TTC549 (cell line): ENCODE measurements around the gene UNC13C.

ENCODE experiments used
- FAIRE-seq: peaks from 2 replicates; lab custom pipeline; 2012; peaks lifted over from hg19 to GRCh38; lab: Jason Lieb, UNC

UNC13C gene

DNA sequence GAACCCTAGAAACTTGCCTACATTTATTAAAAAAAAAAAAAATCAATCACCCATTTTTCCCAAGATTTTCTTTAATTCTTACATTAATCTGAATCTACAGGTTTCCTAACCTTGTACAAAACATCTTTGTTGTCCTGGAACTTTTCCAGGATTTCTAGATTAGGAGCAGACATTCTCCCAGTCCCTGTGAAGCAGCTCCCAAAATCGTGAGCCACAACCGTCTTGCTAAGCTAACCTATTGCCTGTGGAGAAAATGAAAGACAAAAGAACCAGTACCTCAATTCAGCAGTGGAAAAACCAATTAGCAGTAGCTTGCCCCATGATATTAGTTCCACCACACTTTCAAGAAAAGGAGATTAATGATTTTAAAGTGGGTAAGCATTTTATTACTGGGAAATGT, 522.1 kb downstream of the UNC13C start:
- no peak for FAIRE-seq

DNA sequence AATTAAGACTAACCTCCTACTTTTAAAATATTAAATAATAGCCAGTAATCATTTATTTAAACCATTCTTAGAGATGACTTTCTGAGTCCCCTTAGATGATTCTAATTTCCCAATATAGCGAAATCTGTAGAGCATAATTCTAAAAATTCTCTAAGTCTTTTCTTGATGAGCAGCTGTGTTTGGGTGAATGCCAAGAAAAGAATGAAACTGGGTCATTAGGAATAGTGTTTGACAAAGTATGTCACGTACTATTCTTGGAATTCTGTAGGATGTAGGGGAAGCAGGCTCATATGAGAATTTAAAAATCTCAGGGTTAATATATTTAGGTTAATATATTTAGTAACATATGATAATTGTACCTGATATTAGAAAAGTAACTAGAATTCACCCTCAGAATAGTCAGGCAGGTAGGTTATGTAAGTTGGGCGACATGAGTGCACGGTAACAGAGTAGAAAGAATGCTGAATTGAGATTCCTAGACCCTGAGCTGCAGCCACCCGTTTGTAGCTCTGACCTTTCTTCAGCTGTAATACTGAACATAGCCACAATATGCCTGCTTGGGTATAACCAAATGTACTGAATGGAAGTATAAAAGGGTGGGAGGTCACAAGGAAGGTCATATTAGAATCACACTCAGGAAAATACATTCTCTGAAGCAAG, 524.3 kb downstream of the UNC13C start:
- FAIRE-seq, result no peak

DNA sequence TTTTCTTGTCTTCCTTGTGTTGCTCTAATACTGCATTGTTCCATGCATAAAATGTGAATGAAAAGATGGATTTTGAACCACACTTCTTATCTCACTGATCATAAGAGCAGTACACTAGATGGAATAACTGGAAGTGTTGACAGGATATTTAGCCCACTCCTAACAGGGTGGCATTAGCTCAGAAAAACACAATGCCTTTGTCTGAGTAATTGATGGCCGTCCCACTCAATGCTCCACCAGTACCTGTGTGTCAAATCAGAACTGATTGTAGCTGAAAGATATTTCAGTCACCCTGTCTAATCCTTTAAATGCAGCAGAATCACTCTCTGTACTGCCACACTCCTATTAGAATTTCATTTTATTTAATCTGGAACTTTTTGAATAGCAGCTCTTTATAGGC, 526.5 kb downstream of the UNC13C start:
- no peak for FAIRE-seq

DNA sequence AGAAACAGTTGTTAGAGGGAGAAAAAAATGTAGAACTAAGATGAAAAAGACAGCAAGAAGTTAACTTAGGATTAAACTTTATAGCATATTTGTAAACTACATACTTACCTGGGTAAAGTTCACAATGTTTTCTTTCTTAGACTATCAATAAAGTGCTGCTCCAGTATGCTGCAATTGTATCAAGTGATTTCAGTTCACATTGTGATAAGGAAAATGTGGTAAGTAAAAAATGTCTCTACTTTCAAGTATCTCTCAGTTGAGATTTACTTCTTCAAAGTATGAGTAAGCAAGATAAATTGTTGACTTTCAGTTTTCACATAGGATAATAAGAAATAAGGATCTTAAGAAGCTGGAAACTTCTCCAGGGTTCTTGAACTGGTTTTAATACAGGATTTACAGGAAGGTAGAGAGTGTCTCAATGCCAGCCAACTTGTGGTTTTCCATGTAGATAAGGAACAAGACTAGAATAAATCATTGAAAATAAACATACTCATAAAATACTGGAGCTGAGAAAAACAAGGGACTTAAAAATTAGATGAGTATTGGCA, 528.8 kb downstream of the UNC13C start:
- FAIRE-seq, result no peak

DNA sequence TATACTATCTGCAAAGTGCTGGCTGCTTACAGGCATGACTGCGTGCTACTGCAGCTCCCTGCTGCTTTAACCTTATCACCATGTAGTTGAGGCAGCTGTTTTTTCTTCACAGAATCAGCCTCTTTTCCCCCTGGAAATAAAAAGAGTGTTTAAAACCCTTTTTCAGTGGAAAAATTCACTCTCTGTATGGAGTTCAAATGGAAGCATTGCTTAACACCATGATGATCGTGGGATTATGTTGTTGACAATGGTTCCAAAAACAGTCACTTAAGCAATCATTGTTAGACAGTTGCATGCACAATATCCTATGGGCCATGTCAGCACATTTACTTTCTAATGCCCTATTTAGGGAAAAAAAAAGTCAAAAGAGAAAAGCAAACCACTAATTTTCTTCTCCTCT, 536.4 kb downstream of the UNC13C start:
- no peak for FAIRE-seq

DNA sequence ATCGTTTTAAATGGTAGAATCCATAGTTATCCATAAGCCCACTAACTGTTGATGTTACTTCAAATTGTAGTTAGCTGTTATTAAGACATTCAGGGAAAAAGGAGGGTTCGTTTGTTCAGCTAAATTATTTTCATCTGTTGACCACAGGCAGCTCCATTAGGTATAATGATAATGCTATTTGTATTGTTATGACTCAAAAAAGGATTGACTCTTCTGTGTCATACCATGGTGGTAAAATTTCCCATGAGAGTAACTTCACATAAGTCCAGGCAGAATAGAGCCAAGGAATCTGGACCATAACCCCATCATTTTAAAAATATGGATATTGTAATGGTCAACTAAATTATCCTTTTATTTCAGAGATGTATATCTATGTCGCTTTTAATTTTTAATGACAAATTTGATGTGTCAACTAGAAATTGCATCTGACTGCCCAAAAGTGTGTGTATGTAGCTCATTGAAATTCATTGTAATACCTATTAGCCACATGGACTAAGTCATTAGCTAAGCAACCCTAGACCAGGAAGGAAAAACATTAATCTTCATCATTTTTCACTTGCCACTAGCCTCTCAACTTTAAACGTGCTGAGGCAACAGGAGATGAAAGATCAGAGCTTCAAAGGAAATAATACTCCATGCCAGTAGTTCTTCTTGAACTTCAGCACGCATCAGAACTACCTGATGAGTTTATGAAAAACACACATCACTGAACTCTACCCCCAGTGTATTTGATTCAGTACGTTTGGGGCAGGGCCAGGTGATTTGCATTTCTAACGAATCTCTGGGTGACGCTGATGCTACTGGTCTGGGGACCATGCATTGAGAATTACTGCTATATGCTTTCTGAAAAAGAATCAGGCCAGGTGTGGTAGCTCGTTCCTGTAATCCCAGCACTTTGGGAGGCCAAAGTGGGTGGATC, 537.7 kb downstream of the UNC13C start:
- FAIRE-seq, result no peak

DNA sequence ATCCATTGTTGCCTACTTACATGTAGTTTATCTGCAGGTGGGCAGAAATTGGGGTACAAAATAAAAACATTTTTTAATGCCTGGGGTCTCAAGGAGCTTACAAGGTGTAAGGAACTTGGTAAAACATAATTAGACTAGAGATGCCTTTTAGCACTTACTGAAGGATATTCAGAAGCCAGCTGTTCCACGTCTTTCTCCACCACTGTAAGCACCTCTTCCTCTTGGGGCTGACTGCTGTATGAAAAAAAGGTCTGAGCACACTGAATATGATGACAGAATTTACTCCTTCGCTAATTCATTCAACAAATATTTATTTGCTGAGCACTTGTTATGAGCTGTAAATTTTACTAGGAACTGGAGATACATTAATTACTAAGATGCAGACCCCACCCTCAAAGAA, 539.1 kb downstream of the UNC13C start:
- no peak for FAIRE-seq

DNA sequence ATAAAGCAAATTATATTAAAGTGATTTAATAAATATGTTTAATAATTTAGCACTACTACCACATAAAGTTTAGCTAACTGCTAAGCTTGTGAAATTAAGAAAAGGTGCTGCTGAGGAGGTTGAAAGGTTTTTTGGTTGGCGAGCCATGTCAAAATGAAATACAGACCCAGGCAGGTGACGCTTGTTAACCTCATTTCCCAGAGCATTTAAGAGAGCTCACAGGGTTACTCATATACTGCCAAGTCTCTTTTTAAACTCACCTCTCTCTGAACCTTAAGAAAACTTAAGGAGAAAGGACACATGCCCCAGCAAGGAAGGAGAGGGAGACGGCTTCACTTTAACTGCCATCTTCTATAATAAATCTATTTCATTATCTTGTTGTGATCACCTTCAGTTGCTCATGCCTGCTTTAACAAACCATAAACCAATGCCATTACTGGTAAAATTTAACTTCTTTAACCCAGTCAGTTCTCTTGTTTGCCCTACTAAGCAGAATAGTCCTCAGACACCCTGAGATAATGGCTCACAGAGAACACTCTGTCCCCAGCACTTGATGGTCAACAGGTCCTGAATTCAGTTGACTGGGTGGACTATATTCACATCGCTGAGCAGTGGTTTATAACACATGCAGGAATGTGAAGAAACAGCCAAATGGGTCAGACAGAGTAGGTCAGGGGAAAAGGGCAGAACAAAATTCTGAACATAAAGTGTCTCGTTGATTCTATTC, 540.1 kb downstream of the UNC13C start:
- no peak for FAIRE-seq

DNA sequence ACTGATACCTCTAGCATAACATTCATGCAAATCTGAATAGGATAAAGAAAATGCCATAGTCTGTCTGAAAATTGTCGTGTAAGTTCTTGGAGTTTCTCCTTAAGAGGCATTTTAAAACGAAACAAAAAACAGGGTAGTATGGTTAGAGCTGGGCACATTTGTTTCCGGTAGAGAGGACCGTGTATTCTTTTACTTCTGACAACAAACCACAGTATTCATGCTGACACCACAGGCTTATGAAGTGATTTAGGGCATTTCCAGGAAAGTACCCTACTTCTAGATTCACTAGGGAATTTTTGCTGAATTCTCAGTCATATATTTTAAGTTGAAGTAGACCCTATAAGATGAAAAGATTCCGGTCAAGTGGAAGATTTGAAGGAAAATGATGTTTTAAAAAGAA, 541.3 kb downstream of the UNC13C start:
- no peak for FAIRE-seq

DNA sequence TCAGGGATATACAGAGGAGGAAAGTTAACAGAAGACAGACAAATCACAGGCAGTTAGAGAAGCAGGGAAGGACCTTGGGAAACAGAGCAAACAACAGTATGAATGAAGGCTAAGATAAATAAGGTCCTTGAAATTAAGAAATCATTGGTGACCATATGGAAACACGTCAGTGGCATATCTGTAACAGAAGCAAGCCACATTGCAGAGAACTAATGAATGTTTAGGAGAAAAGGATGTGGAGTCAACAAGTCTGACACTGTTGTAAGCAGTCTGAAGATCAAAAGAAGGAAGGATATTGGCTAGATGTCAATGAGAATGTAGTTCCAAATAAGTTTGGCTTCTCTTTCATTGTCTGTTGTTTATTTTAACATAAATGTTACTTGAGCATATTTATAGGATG, 542.4 kb downstream of the UNC13C start:
- FAIRE-seq, result no peak

DNA sequence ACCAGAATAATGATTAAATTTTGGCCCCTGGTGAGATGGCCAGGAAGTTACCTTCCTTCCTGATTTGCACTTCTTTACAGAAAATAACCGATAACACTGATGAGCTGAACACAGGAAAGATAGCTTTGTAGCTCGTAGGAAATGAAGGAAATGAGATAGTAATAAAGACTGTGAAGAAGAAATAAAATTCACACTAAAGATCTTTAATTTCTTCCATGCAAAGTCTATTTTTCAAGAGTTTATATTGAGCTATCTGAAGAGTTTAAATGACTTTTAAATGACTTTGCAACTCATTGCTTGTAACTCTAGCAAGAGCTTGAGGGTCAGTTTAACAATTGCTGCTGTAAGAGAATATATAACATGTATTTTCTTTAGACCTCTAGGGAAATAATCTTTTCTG, 543.0 kb downstream of the UNC13C start:
- no peak for FAIRE-seq

DNA sequence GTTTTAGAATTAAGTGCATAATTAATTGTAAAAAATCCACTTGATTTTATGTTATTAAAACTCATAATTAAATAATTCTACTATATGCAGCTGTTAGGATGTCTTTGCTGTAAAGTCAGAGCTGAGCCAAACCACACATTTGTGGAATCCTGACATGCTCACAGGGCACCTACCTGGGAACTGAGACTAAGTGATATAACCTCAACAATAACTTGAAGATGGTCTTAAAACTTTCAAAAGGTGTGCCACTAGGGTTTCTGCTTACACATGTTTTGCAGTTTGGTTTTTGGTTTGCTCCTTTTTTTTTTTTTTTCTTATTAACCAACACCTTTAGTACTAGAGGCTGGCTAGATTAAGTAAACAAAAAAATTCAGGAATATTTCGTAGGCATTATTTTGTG, 549.8 kb downstream of the UNC13C start:
- no peak for FAIRE-seq

DNA sequence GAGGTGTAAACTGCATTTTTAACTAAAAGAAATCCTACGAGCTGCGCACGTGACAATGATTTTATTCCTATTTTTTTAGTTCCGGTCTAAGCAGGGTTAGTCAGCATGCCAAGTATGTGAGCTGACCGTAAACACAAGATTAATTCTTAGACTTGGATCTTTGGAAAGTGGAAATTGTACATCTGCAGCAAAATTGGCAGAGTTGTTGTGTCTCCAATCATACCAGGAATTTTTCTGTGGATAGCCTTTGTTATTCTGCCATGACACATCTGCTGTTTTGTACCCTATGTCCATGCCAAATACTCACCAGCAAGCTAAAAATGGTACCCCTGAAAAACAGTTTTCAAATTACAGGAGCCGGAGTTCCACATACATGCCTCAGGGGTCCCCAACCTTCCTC, 562.5 kb downstream of the UNC13C start:
- FAIRE-seq, result no peak

DNA sequence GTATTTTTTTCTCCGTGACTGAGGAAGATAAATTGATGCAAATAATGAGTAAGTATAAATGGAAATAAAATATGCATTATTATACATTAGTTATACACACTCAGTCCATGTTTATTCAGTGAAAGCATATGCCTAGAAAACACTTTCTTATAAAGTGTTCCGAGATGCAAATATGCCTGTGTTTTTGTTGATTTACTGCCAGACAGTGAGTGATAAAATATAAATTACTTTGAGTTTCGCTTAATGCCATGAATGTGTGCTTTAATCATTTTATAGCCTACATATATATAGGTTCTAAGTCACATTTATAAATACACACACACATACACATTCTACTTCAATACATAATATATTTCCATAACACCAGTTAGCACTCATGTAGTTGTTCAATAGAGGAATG, 569.2 kb downstream of the UNC13C start:
- no peak for FAIRE-seq

DNA sequence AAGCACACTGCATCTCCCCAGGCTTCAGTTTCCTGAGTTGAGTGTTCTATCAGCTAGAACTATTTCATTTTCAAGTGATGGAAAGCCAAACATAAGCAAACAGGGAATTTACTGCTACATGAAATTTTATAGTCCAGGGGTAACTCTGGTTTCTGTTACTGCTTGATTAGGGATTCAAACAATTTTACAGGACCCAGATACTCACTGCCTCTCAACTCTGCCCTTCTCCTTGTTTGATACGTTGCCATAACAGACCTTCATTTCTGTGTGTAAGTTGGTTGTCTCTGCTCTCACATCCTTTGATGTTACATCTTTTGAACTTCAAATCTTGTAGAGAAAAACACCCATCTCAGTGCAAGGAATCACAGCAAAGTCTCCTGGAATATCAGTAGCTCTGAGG, 572.7 kb downstream of the UNC13C start:
- FAIRE-seq, result no peak

DNA sequence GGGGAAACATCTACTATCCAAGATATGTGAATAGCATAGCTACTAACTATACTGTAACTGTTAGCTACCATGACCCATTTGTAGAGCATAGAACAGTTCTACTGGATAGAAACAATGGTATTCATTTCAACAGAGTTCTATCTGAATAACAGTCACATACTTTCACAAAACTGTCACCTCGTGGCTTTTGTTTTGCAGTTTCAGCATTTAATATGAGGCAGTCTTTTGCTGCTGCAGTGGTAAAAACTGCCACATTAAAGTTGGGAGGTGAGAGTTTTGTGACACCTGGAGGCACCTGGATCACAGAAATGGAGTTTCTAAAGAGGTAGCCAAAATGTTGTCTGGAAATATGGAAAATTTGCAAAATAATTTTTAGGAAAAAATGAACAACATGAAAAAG, 578.0 kb downstream of the UNC13C start:
- FAIRE-seq, result no peak

DNA sequence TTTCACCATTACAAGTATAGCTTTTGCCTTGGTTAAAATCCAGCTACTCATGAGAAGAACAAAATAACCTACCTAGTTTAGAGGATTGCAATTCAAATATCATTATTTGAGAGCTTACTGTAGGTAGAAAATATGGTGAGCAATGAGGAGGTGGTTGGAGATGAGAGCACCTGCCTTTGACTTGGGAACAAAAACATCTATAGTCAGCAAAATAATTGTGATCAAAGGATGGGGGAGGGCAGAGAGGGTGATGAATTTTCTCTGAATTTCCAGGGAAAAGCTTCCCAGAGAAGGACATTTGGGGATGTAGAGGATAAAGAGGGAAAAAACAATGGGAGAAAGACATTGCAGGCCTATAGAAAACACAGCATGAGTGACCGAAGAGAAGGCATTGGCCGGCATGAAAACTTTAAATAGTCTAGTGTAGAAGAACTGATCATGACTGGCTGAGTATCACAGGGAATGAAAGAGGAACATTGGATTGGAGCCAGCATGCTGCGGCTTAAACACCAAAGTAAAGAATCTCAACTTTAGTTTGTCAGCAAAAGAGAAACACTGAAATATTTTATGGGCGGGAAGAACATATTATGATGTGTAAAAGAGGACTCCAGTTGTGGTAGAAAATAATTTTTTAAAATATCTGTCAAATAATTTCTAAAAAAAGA, 581.3 kb downstream of the UNC13C start:
- no peak for FAIRE-seq

DNA sequence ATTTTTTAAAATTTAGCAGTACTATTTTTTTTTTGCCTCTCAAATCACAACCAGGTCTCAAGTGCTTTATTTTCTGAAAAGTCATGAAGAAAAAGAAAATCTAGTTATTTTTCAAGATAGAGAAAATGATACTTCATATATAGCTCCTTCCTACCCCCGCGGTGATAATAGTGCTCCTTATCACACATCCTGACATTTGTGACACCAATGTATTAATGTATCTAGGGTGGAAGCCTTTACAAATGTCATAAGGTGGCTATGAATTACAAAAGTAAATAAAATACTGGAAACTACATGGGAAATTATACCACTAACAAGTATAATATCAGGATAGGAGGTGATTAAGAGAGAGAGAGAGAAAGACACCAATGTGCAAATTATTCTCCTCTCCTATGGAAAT, 582.2 kb downstream of the UNC13C start:
- no peak for FAIRE-seq

DNA sequence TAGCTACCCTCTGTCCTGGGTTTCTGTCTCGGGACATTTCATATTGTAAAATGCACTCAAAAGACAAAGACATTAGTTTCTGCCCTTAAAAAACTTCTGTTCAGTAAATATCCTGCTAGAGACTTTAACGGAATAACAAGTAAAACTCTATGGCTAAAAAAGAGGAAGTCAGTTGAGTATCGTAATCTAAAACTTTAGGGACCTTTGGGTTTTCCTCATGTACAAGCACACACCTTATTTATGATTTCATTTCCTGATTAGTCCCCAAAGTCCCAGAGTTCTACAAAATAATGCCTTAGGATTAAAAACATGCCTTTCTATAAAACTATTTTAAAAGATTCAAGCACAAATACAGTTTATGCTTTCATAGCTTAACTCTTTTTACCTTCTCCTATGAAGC, 585.9 kb downstream of the UNC13C start:
- no peak for FAIRE-seq

DNA sequence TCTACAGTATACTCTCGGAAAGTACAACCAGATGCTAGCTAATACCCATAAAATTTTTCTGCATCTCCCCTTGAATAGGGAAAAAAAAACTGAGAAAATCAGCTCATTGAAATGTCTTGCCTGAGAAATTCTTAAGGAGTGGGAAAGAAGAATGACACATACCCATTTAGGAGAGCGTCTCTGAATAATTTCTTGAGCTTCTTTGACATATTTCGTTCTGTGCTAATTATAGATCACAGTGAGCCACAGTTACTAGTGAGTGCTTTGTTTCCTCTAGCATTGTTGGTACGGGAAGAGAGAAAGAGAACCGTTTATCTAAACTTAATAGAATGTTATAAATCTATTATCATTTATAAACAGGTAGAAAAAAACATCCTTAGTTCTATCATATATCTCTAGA, 588.4 kb downstream of the UNC13C start:
- no peak for FAIRE-seq

DNA sequence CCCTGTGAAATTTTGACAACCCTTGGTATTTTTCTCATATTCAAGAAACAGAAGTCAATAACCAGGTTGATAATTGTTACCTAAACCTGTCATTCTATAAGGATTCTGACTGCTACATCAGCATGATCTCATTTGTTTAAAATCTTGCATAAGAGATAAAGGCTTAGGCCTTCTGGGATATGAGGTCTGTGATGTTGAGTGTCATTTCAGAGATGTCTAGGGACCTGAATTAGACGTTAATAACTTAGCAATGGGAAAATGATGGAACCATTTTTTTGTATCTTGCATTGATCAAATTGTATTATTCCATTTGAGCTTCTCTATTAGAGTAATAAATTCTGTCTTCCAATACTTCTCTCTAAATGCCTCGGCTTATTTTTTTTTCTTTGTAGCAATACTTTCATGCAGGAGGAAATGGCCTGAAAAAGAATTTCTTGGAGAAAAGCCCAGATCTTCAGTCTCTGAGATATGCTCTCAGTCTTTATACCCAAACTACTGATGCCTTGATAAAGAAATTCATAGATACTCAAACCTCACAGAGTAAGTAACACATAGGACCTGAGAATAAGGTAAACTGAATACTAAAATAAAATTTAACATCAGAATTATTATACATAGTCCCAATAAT, 589.3 kb downstream of the UNC13C start:
- no peak for FAIRE-seq

DNA sequence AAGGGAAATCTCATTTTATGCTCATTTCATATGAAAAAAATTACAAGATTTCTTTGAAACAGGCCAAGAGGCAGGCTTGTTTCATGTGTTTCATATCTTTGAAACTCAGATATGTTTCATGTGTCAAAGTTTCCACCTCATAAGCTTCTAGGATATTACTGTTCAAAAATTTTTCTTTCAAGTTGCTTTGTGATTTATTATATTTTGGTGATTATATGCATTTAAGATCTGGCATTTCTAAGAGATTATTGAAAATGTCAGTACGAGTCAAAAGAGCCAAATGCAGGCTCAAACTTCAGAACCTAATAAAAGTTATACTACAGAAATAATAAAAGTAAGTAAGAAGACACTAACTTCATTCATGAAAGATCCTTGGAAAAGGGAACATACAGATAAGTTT, 590.1 kb downstream of the UNC13C start:
- FAIRE-seq, result no peak
